SK-N-MC (cell line): ENCODE measurements around the gene MOB3B.

ENCODE experiments used
- EZH2 ChIP-seq: fragments of 200-600 bp; sonication (generic); IDR thresholded peaks from one replicate; pipeline ENCODE4 v1.6.1; 2017; ENCODE audit warnings: antibody characterized with exemption
- POLR2AphosphoS5 ChIP-seq: IDR thresholded peaks from 2 replicates; pipeline ENCODE4 v1.6.1; 2012; ENCODE audit warnings: mild to moderate bottlenecking, low read depth, low read length, borderline replicate concordance

DNA sequence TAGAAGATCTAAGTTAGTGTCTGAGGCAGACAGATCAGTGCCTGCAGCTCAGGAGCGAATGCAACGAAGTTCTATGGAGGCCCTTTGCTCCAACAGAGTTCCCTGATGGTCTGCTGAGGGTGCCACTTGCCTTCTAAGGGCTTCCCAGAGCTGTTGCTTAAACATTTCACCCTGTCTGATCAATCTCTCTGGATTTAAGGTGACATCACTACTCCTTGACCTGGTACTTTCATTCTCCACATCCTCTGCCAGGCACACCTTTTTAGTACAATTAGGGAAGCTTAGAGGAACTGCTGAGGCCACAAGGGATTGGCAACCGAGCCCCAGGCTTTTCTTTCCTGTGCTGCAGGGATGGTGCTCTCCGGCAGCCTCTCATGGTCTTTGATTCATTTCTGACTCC lies 99.7 kb downstream of the MOB3B start:
- TF ChIP-seq POLR2AphosphoS5, result no peak
- TF ChIP-seq EZH2, result no peak
